Inferior parietal cortex (tissue), 1 donor: ENCODE results near the gene COX6A2.
"Not testable (repeated sequence)": the region's sequence is repeated elsewhere in the genome, so short reads cannot be mapped to it uniquely, and the experiment has no call there.

ENCODE experiments used
- DNase-seq: peaks from one replicate; pipeline ENCODE4 v3.0.0-alpha.2; 2016; ENCODE audit errors: extremely low spot score

The COX6A2 gene

DNA sequence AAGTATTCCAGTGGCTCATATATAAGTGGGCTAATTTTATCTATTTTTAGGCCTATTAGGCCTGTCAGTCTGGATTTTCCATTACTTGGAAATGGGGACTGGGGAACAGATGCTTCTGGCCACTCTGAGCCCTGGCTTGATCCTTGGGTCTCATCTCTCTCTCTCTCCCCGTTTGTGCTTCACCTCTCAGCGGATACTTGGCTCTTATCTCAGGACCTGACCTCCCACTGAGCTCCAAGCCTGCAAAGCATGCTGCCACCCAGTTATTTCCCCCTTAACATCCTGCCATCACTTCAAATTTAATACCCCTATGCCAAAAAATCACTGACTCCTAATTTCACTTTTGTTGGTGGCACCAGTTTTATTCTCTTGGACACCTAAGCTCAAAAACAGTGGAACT lies 10.3 kb upstream of the COX6A2 start:
- no peak for DNase-seq

DNA sequence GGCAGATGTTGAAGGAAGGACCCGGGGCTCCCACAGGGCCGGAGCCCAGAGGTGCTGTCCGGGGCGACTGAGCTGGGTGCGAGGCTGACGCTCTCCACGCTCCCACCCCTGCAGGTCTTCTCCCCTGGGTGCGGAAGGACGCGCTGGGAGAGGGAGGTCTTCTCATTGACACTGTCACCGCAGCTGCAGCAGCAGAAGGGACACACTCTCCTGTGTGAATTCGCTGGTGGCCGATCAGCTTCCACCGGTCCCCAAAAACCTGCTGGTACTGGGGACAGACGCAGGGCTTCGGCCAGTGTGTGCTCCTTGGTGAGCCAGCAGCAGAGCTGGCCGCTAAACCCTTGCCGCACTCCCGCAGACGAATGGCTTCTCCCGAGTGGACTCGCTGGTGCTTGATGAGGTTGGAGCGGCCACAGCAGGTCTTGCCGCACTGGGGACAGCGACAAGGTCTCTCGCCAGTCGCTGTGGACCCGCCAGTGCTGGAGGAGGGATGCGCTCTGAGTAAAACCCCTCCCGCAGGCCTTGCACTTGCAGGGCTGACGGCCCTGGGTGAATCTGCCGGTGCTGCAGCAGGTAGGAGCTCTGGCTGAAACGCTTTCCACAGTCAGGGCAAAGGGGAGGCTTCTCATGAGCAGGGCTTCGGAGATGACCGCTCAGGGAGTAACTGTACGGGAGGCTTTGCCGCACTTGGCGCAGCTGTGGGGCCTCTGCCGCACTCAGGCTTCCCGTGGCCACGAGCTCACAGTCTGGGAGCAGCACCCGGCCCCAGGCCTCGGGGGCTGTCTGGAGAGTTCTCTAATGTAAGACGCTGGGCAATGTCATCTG lies 8.3 kb upstream of the COX6A2 start:
- no peak for DNase-seq

DNA sequence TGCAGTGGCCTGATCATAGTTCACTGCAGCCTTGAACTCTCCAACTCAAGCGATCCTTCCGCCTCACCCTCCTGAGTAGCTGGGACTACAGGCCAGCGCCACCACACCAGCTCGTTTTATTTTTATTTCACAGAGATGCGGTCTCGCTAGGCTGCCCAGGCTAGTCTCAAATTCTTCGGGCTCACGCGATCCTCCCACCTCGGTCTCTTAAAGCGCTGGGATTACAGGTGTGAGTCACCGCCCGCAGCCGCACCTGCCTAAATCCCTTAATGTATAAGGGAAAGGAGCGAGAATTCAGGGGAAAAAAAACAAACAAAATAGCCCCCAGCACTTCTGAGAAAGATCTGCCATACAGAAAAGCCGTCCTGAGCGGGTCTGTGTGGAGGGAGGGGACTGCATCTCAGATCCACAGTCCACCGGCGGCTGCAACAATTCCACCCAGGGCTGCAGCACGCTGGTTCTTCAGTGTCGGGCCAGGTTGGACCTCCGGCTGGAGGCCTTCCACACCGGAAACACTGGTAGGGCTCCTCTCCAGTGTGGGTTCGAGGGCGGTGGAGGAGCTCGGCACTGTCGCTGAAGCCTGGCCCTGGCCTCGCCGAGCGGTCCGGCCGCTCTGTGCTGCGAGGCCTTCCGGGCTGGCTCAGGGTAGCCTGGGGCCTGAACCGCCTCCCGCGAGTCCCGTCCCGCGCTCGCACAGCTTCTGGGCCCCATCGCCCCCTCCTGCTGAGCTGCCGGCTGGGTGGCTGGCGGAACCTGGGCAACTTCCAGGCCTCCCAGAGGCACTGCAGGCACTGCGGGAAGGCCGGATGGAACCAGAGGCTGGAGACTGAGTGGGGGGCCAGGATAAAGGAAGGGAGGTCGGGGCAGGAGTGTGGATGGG lies 7.4 kb upstream of the COX6A2 start:
- DNase-seq, result no peak

DNA sequence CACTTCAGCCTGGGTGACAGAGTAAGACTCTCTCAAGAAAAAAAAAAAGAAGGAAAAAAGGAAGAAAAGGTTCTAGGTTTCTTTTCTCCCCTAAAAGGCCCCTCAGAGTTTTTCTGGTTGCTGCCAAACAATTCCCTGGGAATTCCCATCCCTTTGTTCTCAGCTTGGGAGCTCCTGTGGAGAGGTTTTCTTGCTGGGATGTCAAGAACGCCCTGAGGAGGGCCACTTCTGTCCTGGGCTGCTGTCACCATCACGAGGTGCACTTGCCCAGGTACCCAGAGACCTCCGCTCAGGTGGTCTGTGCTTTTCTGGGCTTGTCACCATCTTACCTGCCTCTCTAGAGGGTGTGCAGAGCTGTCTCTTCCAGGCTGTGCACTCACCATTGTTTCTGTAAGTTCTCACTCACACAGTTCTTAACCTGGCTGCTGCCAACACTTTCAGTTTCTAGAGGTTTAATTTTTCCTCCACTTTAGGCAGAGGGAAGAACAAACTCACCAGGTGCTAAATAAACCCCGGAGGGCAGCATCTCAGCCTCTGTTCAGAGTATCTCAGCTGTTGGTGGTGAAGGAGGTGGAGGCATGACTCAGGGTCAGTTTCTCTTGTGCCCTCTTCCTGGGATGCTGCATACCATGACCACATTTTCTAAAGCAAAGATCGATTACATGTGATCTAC lies 2.4 kb upstream of the COX6A2 start:
- DNase-seq, result no peak

DNA sequence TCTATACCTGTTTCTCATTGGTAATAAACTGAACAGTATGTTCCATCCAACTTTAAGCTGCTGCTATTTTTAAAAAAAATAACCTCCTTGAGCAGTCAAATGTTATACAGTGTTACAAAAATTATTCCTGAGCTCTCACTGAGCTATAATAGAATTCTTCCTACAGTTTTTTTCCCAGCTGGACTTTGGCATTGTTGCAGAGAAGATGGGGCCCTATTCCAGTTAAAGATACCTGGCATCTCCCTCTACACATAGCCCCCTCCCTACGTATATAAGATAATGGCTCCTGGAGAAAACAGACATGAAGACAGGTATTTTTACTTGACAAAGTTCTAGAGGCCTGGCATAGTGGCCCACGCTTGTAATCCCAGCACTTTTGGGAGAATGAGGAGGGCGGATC lies 1.6 kb upstream of the COX6A2 start:
- no peak for DNase-seq

DNA sequence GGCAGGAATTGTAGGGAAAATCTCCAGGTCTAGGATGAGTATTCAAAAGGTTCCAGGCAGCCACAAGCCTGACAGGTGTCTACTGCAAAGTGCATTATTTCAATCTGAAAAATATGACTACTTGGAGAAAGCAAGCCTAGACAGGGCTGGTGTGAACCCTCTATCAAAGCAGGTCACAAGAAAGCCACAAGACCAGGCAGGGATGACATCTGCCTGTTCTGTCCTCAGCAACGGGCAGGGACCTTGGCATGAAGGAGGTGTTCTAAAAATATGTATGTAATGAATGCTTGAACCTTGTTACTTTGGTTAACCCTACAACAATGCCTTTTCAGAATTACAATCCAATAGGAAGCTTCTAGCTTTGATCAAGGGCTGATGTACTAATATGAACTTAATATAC lies 1.2 kb upstream of the COX6A2 start:
- DNase-seq, result no peak

DNA sequence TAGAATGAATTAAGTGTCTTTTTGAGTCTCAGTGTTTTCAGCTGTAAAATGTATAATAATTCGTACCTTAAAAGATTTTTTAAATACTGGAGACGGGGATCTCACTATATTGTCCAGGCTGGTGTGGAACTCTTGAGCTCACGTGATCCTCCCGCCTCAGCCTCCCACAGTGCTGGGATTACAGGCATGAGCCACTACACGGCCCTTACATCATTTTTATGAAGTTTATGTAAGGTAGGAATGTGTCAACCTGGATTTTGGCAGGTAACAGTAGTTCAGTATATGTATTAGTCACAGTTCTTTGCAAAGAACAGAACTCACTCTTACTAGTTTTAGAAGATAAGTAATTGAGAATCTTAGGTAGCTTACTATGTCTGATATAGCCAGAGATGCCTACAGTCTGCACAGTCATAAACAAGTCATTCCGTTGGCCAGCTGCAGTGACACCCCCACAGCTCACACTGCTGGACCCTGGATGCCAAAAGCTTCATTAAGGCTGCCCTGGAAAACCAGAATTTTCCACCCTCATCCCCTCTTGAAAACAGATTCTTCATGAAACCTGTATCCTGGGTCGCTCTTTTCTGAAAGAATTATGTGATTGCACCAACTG lies 583 bp upstream of the COX6A2 start:
- DNase-seq, result no peak

DNA sequence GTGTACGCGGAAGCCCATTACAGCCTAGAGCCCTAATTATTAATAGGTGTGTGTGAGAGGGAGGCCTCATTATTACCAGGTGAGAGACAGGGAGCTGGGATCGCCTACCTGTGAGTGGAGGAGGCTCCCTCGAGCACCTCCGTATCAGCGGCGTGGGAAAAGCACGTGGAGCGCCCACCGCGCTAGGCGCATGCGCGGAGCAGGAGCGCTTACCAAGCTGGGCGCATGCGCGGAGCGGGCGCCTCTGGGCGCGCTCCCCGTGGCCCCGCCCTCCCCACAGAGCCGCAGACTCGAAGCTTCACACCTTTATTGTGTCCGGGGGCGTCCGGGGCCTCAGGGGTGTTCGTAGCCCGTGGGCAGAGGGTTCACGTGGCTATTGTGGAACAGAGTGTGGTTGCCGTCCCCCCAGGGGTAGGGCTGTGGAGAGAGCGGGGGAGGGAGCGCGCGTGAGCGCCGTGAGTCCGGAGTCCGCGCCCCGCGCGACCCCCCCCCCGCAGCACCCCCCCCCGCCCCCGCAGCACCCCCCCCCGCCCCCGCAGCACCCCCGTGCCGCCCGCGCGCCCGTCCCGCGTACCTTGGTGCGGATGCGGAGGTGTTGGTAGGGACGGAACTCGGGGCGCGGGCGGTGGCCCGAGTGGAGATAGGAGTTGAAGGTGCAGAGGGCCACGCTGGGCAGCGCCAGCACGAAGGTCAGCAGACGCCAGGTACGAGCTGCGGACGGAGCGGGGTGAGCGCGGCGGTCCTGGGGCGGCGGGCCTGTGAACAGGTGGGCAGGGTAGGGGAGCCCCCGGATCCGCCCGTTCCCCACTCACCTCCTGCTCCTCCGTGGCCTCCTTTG lies 500 bp downstream of the COX6A2 start:
- DNase-seq, result peak; percentile 63

DNA sequence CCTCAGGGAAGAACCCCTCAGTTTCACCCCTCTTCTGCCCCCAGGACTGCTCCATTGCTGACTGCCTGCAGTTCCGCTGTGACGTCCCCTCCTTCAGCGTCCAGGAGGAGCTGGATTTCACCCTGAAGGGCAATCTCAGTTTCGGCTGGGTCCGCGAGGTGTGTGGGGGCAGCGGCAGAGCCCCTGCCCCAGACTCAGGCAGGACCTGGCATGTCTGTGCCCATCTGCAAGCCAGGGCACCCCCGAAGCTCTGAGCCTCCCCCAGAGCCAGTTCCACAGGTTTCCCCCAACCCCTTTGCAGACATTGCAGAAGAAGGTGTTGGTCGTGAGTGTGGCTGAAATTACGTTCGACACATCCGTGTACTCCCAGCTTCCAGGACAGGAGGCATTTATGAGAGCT lies 4.4 kb downstream of the COX6A2 start:
- no peak for DNase-seq

DNA sequence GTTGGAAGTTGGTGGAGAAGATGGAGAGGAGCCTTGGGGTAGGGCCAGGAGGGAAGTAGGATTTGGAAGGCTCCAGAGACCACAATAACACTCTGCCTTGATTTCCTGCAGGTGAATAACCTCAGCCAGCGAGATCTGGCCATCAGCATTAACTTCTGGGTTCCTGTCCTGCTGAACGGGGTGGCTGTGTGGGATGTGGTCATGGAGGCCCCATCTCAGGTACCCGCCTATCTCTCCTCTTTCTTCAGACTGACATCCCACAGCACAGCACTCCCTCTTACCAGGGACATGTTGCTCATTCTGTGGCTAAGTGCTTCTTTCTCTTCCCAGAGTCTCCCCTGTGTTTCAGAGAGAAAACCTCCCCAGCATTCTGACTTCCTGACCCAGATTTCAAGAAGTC lies 4.9 kb downstream of the COX6A2 start:
- no peak for DNase-seq

DNA sequence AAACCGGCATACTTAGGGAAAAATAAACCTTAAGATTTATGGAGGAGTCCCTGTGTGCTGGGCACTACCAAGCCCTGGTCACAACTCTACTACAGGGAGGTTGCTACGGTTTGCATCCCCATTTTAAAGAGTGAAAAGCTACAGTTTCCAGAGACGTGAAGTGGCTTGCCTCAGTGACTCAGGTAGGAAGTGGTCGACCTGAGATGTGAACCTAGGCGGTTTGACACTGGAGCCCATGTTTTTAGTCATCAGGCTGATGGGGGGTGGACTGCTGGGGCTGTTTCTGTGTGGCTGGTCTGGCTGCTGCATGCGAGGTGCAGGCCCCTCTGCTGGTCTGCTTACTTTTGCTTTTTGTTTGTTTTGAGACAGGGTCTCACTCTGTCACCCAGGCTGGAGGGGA lies 6.6 kb downstream of the COX6A2 start:
- no peak for DNase-seq

DNA sequence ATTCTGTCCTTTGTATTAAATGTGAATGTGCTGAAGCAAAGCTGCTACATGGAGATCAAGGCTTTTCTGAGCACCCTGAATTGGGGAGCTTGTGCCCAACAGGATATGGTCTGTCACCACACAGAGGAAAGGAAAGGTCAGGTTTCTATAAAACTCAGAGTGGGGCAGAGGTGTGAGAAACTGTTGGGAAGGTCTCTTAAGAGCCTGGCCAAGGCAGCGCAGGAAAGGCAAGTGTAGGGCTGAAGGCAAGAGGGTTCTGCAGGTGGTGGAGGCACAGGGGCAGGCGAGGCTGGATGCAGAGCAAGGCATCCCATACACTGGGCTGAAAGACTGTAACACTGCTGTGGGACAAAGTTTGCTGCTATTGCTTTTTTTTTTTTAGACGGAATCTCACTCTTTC lies 8.1 kb downstream of the COX6A2 start:
- no peak for DNase-seq

DNA sequence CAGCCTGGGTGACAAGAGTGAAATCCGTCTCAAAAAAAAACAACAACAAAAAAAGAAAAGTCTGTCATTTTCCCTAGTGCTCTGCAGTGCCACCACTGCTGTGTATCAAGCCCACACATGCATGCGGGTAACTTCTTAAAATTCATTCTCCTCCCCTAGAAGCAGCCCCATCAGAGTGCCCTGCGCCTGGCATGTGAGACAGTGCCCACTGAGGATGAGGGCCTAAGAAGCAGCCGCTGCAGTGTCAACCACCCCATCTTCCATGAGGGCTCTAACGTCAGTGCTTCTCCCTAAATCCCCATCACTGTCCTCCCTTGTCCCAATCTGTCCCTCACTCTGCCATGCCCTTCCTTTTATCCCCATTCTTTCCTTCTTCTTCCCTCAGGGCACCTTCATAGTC lies 10.2 kb downstream of the COX6A2 start:
- no peak for DNase-seq

DNA sequence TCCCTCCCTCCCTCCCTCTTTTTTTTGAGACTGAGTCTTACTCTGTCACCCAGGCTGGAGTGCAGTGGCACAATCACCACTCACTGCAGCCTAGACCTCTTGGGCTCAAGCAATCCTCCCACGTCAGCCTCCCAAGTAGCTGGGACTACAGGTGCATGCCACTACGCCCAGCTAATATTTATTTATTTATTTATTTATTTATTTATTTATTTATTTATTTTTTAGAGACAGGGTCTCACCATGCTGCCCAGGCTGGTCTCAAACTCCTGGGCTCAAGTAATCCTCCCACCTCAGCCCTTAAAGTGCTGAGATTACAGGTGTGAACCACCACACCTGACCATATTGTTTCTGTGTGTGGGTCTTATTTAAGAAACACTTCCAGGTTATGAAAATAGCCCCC lies 11.1 kb downstream of the COX6A2 start:
- DNase-seq, result not testable (repeated sequence)

DNA sequence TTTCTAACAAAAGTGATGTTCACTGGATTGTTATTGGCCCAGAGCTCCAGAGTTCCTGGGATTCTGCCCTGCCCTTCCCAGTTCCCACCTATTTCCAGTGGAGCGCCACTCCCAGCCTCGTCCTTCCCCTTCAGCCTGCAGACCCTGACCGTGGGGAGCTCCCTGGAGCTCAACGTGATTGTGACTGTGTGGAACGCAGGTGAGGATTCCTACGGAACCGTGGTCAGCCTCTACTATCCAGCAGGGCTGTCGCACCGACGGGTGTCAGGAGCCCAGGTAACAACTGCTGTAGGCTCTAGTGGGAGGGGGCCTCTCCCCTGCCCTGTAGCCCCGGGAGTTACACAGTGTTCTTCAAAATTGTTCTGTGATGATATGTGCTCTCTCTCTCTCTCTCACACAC lies 11.8 kb downstream of the COX6A2 start:
- no peak for DNase-seq

DNA sequence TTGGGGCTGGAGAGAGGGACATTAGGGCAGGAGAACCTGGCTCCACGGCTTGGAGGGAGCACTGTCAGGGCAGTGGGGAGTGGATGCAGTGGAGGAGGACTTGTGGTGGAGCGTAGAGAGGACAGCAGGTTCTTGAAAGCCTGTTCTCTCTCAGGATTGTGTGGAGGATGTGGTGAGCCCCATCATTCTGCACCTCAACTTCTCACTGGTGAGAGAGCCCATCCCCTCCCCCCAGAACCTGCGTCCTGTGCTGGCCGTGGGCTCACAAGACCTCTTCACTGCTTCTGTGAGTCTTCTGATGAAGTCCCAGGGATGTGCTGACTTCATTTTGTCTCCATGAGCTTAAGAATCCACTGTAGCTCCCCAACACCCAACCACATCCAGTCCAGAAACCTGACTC lies 13.5 kb downstream of the COX6A2 start:
- no peak for DNase-seq

DNA sequence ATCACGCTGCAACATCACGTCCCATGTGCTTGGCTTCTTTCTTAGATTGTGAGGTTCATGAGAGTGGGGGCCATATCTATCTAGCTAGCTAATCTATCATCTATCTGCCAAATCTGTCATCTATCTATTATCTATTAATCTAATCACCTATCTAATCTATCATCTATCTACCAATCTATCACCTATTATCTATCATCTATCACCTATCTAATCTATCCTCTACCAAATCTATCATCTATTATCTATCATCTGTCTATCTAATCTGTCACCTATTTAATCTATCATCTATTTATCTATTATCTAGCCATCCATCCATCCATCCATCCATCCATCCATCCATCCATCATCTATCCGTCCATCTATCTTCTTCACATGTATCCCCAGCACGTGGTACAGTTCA lies 14.2 kb downstream of the COX6A2 start:
- DNase-seq, result no peak

DNA sequence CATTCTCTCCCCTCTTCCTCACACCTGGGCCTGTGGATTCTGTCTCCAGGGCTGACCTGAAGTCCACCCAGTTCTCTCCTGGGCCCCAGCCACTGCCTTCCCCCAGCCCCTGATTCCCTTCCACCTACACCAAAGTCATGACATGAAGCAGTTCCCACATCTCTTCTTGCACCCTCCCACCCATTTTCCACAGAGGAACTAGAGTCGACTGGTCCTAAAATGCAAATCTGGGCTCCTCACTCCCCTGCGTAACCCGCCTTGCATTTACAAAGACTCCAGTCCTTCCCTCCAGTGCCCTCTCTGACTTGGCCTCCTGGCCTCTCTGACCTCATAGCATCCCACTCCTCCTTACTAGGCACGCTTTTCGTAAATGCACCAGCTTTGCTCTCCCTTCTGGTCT lies 14.8 kb downstream of the COX6A2 start:
- DNase-seq, result no peak

DNA sequence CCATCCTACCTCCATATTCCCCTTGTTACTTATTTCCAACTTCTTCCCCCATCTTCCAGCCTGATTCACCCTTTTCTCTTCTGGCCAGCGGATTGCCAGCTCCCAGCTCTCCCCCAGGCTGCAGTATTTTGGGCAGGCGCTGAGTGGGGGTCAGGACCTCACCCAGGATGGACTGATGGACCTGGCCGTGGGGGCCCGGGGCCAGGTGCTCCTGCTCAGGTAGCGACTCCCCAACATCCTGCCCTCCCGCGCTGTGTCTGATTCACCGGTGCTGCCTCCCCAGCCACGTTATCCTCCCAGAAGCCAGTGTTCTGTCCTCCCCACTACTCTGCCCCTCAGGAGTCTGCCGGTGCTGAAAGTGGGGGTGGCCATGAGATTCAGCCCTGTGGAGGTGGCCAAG lies 15.4 kb downstream of the COX6A2 start:
- no peak for DNase-seq

DNA sequence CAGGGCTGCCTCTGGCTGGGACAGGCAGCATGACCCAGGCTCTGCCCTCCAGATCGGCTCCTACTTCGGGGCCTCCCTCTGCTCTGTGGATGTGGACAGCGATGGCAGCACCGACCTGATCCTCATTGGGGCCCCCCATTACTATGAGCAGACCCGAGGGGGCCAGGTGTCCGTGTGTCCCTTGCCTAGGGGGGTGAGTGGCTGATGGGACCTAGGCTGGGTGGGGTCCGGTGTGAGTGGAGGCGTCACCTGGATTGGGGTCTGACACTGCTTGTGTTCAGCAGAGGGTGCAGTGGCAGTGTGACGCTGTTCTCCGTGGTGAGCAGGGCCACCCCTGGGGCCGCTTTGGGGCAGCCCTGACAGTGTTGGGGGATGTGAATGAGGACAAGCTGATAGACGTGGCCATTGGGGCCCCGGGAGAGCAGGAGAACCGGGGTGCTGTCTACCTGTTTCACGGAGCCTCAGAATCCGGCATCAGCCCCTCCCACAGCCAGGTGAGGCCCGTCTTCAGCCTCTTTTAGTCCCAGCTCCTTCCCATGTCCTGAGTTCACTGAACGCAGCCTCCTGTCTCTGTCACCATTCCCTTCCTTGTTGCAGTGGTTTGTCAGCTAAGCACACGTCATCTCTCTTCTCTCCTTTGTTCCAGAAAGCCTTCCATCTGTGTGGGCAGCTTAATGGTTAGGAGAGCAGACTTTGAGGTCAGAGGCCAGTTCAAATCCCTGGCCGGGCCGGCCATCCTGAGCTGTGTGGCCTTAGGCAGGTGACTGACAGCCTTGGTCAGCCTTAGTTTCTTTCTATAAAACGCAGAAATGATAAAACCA lies 16.9 kb downstream of the COX6A2 start:
- DNase-seq, result no peak
